Epithelial cell of esophagus (primary cell): ENCODE measurements around the gene ATRIP.
A peak's percentile ranks its signal among the peaks of the same experiment; 100 is the strongest.

ENCODE experiments used
- DNase-seq: peaks from one replicate; pipeline ENCODE4 v3.0.0; 2010; ENCODE audit warnings: low read depth
- H3K4me3 ChIP-seq: 2 replicates; pipeline ENCODE4 v1.5.1; 2011; ENCODE audit warnings: mild to moderate bottlenecking, low read length, control low read depth
- TF ChIP-seq, protein P1 (sequence below): IDR thresholded peaks from 2 replicates; pipeline ENCODE4 v1.5.1; 2011; ENCODE audit warnings: low read depth, mild to moderate bottlenecking, low read length, control low read depth, inconsistent platforms; ENCODE audit not compliant: insufficient read depth; ENCODE audit errors: missing control alignments

ATRIP gene

DNA sequence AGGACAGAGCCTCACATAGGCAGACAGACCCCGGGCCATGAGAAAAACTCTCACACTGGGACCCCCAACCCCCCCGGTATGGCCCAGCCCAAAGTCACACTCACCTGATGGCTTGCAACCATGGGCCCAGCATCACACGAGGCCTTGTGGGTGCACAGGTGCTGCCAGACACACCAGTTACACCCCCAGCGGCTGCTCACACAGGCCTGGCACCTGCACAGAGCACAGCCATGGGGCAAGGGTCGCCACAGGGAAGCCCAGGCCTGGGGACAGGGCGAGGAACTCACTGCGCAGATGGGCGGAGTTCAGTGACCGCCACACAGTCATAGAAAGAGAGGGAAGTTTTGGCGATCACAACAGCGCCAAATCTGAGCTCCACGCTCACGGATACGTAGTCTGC lies 26.0 kb upstream of the ATRIP start:
- DNase-seq = no peak
- TF ChIP-seq, protein P1, sequence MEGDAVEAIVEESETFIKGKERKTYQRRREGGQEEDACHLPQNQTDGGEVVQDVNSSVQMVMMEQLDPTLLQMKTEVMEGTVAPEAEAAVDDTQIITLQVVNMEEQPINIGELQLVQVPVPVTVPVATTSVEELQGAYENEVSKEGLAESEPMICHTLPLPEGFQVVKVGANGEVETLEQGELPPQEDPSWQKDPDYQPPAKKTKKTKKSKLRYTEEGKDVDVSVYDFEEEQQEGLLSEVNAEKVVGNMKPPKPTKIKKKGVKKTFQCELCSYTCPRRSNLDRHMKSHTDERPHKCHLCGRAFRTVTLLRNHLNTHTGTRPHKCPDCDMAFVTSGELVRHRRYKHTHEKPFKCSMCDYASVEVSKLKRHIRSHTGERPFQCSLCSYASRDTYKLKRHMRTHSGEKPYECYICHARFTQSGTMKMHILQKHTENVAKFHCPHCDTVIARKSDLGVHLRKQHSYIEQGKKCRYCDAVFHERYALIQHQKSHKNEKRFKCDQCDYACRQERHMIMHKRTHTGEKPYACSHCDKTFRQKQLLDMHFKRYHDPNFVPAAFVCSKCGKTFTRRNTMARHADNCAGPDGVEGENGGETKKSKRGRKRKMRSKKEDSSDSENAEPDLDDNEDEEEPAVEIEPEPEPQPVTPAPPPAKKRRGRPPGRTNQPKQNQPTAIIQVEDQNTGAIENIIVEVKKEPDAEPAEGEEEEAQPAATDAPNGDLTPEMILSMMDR = no peak

DNA sequence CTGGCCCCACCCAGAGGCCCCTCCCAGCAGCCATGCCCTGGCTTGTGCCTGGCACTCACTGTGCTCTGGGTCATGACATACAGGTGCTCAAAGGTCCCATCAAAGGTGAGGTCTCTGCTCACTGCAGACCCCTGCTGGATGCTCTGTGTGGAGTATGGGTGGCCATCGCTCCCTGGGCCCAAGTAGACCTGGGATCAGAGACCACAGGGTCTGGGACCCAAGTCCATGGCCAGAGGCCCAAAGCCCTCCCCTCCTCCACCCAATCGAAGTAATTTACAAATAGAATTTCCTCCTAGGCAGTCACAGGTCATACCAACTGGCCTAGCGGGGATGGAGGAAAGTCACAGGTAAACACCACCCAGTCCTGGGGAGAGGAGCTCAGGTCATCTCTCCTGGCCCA lies 24.3 kb upstream of the ATRIP start:
- no peak overlapping the region for H3K4me3 ChIP-seq
- TF ChIP-seq, protein P1 = peak; percentile 7
- no peak for DNase-seq

More for the DNA sequence above, 26.0 kb upstream of the ATRIP start:
- no peak overlapping the region for H3K4me3 ChIP-seq

DNA sequence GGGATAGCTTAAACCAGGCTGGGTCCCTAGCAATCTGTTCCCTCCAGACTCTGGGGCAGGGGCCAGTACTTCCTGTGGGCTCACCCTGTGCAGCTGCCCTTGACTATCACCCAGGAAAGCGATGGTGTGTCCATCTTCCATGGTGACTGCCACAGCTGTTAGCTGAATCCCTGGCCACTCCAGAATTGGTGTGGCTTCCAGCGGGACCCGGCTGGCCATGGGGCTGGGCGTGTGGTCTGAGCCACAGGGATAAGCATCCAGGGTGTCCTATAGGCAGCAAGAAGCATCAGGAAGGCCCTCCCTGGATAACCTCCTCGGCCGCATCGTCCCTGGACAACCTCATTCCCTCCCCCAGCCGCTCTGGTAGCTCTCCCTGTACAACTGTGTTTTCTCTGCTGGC lies 23.9 kb upstream of the ATRIP start:
- H3K4me3 ChIP-seq = no peak overlapping the region
- TF ChIP-seq, protein P1 = no peak
- DNase-seq = no peak

DNA sequence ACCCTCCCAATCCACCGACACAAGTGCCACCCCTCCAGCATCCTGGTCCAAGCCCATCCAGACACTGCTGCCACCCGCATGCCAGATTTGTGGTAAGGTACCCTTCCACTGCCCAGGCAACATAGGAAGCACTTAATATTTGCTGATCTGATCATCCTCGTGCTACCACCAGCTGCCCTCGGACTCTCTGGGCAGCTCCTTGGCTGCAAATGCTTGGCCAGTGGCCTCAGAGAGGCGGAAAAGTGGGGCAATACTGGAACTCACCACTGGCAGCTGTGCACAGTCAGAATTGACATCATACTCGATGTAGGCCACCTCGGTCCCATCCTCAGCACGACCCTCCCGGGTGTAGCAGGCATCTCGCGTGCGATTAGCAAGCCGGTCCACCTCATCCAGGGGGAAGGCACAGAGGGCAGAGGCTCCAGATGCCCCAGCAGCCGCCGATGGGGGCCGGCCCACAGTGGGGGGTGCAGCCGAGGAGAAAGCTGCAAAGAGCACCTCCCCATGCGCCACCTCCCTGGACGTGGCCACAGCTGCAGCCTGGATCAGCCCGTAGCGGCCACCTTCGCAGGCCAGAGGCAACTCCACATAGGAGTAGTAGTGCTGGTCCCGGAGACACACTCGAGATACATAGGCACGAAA lies 23.2 kb upstream of the ATRIP start:
- TF ChIP-seq, protein P1 = no peak

DNA sequence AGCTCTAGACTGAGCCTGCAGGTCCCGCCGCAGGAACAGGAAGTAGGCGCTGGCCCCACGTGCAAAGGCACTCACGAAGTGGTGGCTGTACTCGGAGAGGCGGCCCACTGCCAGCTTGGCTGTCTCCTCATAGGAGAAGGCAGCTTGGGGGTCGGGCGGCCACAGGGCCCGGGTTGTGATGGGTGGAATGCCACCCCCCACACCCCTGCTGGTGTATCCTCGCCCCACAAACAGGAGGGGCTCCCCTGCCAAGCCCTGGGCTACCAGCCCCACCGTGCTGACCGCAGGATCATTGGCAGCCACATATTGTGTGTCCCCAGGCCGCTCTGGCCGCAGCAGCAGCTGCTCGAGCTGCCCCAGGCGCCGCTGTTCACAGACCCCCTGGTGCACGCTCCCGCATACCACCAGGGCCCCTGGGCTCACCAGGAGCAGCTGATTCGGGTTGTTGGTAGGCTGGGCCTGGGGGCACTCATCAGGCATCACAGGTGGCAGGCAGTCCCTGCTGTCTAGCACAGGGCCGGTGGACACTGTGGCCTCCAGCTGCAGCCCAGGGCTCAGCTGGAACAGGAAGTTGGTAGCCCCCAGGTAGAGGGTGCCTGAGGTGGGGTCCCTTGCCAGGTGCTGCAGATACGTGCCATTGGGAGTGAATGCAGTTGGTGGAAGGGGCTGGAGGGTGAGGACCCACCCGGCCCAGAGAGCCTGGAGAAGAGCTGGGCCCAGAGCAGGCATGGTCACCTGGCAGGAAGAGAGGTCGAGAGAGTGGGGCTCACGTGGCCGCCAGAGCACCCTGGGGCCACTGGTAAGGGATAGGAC lies 22.4 kb upstream of the ATRIP start:
- TF ChIP-seq, protein P1 = no peak
- H3K4me3 ChIP-seq = no peak overlapping the region
- no peak for DNase-seq

More for the DNA sequence above, 23.2 kb upstream of the ATRIP start:
- no peak for DNase-seq
- H3K4me3 ChIP-seq = no peak overlapping the region

DNA sequence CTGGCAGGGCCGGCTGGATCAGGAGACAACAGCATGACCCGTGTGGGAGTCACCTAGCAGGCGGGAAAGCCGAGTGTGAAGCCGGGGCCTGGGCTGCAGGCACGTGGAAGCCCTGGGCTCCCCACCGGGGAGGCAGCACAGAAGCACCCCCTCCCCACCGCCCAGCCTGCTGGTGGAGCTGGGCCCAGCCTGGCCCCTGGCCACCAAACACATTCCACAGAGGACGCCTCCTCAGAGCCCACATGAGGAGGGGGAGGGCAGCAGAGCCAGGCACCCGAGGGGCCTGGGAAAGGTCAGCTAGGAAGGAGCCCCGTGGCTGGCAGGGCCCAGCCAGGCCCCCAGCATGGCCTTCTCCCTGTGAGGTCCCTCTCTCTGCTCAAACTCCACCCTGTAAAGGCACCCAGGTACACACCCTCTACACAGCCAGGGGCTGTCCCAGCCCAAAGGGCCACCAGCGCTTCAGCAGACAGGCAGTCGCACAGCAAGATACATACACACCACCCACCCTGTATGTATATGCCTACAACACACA lies 21.2 kb upstream of the ATRIP start:
- H3K4me3 ChIP-seq = peak overlapping the region; percentile 71
- DNase-seq = no peak
- TF ChIP-seq, protein P1 = no peak
